SK-N-MC (cell line): ENCODE measurements around the gene MANBA.

Experiments
- EZH2 ChIP-seq: fragments of 200-600 bp; sonication (generic); IDR thresholded peaks from one replicate; pipeline ENCODE4 v1.6.1; 2017; ENCODE audit warnings: antibody characterized with exemption
- POLR2AphosphoS5 ChIP-seq: IDR thresholded peaks from 2 replicates; pipeline ENCODE4 v1.6.1; 2012; ENCODE audit warnings: mild to moderate bottlenecking, low read depth, low read length, borderline replicate concordance

DNA sequence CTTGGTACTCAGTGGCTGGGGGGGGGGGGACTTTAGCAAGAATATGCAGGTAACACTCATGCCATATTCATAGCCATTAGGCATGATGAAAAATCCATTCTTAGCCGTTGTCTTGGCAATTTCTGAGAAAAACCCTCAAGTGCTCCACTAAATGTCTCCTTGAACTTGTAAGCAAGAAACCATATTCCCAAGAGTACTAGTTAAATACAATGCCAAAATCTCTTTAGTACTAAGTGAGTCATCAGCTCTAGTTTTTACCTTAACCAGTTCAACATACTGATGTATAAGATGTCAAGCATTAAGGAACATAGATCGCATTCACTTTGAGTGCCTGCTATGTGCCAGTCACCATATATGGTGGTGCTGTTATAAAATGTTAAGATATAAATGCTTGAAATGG lies 39.0 kb upstream of the MANBA start:
- no peak for TF ChIP-seq EZH2
- TF ChIP-seq POLR2AphosphoS5: no peak
